Measurements from ENCODE around the gene PCDH8.

The PCDH8 gene

GRCh38 chr13:52848455-52849195, at the start of gene PCDH8:
Gene PCDH8 (minus strand): TSS chr13:52848640. CDS start chr13:52848436, 204 bp downstream.
- no peak for DNase-seq (ENCODE audit: low spot score)

GRCh38 chr13:52896827-52897659, 48.6 kb upstream of the PCDH8 start:
- peak; percentile 9 for DNase-seq (ENCODE audit: low spot score)

GRCh38 chr13:52894413-52894812, 46.0 kb upstream of the PCDH8 start:
- DNase-seq (ENCODE audit: low spot score): no peak

- no peak for DNase-seq (ENCODE audit: low spot score)
Measured at GRCh38 chr13:52892925-52893324, 44.5 kb upstream of the PCDH8 start.

GRCh38 chr13:52891706-52892105, 43.3 kb upstream of the PCDH8 start:
- DNase-seq (ENCODE audit: low spot score): no peak

GRCh38 chr13:52887165-52887564, 38.7 kb upstream of the PCDH8 start:
- no peak for DNase-seq (ENCODE audit: low spot score)

- DNase-seq (ENCODE audit: low spot score): no peak
Measured at GRCh38 chr13:52885141-52885540, 36.7 kb upstream of the PCDH8 start.

- no peak for DNase-seq (ENCODE audit: low spot score)
Measured at GRCh38 chr13:52884429-52885010, 36.1 kb upstream of the PCDH8 start.

GRCh38 chr13:52882785-52883184, 34.3 kb upstream of the PCDH8 start:
- DNase-seq (ENCODE audit: low spot score): no peak

- no peak for DNase-seq (ENCODE audit: low spot score)
Measured at GRCh38 chr13:52879950-52880741, 31.7 kb upstream of the PCDH8 start.

- DNase-seq (ENCODE audit: low spot score): no peak
Measured at GRCh38 chr13:52878831-52879230, 30.4 kb upstream of the PCDH8 start.

GRCh38 chr13:52870143-52870542, 21.7 kb upstream of the PCDH8 start:
- DNase-seq (ENCODE audit: low spot score): no peak

GRCh38 chr13:52869621-52870020, 21.2 kb upstream of the PCDH8 start:
- DNase-seq (ENCODE audit: low spot score): no peak

- DNase-seq (ENCODE audit: low spot score): no peak
Measured at GRCh38 chr13:52869050-52869449, 20.6 kb upstream of the PCDH8 start.

- DNase-seq (ENCODE audit: low spot score): no peak
Measured at GRCh38 chr13:52868190-52868589, 19.8 kb upstream of the PCDH8 start.

GRCh38 chr13:52864941-52865340, 16.5 kb upstream of the PCDH8 start:
- no peak for DNase-seq (ENCODE audit: low spot score)

- DNase-seq (ENCODE audit: low spot score): peak; percentile 54
Measured at GRCh38 chr13:52862358-52863206, 14.1 kb upstream of the PCDH8 start.

GRCh38 chr13:52852444-52852843, 4.0 kb upstream of the PCDH8 start:
- no peak for DNase-seq (ENCODE audit: low spot score)

- no peak for DNase-seq (ENCODE audit: low spot score)
Measured at GRCh38 chr13:52851137-52851962, 2.9 kb upstream of the PCDH8 start.

Measured in COLO829 (cell line).